ENCODE results near the gene C11orf68.

- peak; percentile 66 to 71 for TF ChIP-seq POLR2A (IDR thresholded peaks at IDR 0.05)
- TF ChIP-seq, protein P1, sequence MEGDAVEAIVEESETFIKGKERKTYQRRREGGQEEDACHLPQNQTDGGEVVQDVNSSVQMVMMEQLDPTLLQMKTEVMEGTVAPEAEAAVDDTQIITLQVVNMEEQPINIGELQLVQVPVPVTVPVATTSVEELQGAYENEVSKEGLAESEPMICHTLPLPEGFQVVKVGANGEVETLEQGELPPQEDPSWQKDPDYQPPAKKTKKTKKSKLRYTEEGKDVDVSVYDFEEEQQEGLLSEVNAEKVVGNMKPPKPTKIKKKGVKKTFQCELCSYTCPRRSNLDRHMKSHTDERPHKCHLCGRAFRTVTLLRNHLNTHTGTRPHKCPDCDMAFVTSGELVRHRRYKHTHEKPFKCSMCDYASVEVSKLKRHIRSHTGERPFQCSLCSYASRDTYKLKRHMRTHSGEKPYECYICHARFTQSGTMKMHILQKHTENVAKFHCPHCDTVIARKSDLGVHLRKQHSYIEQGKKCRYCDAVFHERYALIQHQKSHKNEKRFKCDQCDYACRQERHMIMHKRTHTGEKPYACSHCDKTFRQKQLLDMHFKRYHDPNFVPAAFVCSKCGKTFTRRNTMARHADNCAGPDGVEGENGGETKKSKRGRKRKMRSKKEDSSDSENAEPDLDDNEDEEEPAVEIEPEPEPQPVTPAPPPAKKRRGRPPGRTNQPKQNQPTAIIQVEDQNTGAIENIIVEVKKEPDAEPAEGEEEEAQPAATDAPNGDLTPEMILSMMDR (IDR thresholded peaks at IDR 0.05), result peak in 2 of 4 experiments; percentile 57 to 58
These were observed 295 bp upstream of the C11orf68 start, which contains the start of gene DRAP1 for GRCh38 chr11:65919141-65919572.

All from uterus (tissue), 2 donors.